Measurements from ENCODE around the gene STAM.

The STAM gene

DNA sequence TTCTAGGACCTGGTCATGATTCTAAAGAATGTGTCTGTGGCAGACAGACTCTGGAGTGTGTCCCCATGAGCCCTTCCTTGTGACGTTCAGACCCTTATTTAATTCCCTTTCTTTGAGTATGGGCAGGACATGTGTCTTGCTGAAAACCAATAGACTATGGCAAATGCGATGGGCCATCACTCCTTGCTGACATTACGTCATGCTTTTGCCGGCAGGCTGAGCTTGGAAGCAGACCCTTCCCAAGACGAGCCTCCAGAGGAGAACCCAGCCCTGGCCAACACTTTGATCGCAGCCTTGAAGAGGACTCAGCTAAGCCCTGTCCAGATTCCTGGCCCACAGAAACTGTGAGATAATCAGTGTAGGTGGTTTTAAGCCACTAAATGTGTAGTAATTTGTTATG is 89.7 kb downstream of the STAM start:
- no peak for DNase-seq

- DNase-seq: no peak
Measured at GRCh38 chr10:17734432-17735080, 90.6 kb downstream of the STAM start.

- no peak for DNase-seq
Measured at GRCh38 chr10:17735166-17735941, 91.4 kb downstream of the STAM start.

DNA sequence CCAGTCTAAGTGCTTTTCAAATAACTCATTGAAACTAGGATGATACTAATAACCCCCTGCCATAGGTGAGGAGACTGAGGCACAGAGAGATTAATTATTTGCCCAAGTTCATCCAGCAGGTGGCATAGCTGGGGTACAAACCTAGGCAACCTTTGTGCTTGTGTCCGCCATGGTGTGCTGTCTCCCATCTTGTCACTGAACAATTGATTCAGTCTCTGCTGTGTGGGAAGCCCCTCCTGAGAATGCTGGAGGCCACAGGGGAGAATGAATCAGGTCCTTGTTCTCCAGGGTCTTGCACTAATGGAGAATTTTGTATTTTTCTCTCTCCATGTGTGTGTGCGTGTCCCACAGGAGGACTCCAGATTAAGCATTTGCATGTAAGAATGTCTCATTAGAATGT is 92.3 kb downstream of the STAM start:
- no peak for DNase-seq

DNA sequence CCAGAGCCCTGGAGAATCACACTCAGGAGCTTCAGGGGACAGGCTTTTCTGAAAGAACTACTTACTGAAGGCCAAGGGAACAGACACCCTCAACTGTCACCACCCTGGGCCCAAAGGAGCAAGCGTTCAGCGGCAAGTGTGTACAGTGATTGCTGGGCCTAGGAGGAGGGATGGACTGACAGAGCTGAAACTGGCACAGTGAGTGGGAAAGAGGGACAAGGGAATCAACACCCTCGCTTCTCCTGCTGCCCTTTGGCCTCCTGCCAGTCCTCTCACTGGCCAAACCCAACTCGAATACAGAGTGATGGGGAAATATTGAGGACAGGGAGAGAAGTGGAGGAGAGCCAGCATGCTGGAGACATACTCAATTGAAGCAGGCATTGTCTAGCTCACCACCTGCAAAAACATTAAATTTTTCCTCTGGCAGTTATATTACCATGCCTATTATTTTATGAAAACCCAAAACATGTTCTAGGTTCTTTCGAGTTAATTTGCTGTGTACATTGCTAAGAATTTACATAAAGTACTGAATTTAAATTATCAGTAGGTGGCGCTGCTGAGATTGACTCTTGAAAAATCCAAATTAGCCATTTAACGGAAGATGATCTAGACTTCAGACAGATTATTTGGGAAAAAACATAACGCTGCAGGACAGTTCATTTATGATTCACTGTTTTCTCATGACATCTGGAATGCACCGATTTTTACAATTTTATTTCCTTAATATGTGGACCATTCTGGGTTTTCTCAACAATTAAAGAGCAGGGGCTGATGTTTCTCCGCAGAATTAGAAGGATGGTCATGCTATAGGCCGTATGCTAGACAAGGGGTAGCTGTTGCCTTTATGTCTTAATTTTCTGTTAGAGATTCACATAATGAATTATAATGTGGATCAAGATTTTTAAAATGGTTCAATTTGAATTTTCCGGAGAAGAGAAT is 93.3 kb downstream of the STAM start:
- no peak for DNase-seq

DNA sequence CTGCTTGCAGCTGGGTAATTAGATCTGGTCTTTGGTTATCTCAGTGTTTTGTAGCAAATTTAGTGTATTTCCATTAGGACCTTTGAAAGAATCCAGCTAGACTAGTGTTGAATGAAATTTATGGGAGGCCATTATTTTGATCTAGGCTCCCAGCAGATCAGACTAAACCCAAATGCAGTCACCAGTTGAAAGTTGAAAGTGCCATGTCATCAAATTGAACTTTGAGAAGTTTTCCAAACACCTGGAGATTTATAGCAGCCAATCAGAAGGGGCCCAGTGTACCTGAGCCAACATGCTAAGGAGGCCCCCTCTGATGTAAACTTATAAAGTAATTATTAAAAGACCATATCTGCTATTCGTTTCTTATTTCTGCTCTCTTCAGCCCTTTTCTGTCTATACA is 96.7 kb downstream of the STAM start:
- no peak for DNase-seq

- DNase-seq: no peak
Measured at GRCh38 chr10:17742918-17743317, 99.0 kb downstream of the STAM start.

- no peak for DNase-seq
Measured at GRCh38 chr10:17743437-17743836, 99.5 kb downstream of the STAM start.

DNA sequence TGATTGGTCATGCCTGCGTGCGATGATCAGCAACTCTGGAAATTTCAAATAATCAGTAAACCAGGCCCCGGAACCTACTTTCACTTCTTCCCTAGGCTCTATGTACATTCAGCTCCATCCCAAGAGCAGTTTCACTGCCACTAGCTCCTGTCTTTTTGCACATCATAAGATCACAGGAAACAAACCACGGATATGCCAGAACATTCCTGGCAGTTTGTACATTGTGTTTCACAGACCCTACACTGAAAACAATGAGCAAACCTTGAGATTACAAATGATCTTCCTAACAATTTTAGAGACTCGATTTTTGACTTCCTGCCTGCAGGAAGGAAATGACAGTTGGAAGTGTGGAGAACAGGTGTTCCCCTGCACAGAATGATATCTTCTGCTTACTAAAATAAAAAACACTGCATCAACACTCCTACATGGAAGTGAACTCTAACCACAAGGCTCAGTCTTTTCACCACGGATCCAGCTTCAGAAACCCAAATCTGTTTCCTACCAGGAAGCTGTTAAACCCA is 100.5 kb downstream of the STAM start:
- no peak for DNase-seq

DNA sequence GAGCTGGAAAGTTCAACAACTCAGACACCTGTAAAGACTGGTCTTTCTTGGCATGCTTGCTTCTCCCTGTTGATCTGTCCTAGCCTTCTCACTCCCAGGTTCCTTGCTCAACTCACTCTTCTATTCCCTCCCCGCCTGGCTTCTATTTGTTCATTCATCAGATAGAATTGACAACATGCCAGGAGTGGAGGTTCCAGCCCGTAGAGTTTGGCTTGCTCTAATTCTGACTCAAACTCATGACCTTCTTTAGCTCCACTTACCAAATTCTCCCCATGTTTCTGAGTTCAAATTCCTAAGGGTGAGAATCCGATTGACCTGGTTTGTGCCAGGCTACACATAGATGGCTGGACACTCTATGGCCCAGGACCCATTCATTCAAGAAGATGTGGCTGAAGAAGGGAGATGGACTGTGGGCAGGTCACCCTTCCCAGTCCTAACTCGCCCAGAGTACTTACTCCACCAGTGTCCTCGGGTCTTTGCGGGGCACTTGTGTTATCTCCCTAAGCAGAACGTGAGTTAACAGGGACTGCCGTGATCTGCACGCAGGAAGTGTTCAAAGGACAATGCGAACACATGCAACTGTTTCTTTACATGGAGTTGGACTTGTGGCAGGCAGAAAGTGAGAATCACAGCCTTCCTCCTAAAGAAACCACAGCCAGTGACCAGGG is 104.1 kb downstream of the STAM start:
- DNase-seq: no peak

- no peak for DNase-seq
Measured at GRCh38 chr10:17749890-17750289, 105.9 kb downstream of the STAM start.

DNA sequence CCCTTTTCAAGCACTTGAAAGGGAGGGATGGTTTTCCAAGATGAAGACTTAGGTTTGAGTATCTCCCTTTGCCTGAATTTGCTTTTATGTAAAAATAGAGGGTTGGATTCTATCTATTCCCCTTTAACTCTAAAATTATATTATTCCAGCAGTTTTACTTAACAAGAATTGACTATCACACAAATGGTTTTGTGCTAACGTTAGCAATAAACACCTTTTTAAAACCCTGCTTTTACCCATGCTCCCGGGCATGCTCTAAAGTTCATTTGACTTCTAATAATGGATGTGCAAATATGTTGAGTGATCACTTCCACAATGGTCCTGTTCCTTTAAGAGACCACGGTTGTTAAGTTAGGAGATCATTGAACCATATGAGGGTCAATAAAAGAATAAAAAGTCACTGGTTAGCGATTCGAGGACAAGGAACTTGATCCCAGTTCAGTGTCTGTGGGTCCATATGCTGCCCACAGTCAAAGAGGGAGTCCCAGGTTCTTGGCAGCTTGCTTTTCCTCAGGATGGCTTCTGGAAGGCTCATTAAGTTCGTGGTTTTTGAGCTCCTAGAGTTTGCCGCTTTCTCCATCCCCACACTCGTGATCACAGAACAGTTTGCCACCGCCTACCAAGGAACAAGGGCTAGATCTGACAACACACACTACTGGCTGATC is 108.0 kb downstream of the STAM start, which contains the start of gene TMEM236:
TSS of gene TMEM236 (plus strand) at position 421 of the 665 bp plus-strand sequence. CDS start at position 516, 95 bp downstream.
- no peak for DNase-seq

DNA sequence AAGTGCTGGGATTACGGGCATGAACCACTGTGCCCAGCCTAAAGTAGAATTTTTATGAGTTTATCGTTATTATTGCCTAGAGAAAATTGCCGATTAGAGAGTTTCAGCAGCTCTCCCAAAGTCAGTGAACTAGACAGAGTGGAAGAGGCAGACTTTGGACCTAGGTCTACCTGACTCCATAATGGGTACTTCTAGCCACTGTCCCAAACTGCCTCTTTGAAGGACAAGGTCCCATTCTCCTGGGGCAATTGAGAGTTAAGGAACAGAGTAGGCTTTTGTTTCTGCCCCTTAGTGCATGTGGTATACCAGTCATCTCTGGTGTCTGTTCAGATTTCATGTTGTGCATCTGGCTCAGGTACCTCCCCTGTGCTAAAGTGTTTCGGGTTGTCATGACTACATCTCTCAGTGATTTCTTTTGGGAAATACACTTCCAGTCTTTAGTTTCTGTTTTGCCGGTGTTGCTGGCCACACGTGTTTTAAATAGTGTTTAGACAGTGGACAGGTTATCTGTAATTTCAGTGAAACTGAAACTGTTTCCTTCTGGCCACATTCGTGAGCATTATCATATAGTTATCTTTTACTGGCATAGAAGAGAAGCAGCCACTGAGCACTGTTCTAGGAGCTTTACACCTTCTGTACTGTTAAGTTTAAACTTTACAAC is 112.7 kb downstream of the STAM start:
- DNase-seq: no peak

DNA sequence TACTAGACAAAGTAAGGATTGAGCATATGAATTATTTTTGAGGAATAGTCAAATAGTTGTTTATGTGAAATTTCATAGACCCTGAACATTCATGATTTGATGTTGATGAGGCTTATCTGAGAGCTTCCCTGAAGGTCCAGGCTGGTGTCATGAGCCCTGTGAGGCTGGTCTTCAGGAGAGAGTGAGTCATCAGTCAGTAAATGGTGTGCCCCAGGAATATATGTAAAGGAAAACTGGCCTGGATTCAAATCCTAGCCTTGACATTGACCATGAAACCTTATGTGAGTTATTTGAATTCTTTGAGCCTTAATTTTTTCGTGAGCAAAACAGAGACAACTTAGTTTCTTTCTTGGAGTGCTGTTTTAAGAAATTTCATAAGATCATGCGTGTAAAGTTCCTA is 114.2 kb downstream of the STAM start:
- no peak for DNase-seq

DNA sequence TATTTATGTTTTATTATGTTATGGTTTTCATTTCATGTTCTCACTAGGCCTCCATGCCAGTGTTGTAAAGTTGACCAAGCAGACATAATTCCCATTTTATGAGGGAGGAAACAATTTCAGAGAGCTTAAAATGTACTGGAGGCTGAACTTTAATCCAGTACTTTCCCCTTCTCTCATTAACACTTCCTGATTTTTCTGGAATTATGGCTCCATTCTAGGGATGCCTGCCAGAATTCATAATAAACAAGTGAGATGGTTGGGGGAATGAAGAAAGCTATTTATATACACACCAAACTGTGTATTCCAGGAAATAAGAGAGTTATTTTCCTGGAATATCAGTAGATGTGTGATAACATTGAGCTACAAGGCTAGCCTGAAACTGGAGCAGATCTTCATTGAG is 114.9 kb downstream of the STAM start:
- no peak for DNase-seq

- no peak for DNase-seq
Measured at GRCh38 chr10:17764142-17764541, 120.2 kb downstream of the STAM start.

GRCh38 chr10:17765602-17766001 is 121.7 kb downstream of the STAM start:
- no peak for DNase-seq

All from NCI-H2029 (cell line).